ENCODE data around the gene RPL15. TPM values are rescaled to one million over a fixed set of nuclear protein-coding genes. Genes with fewer than 3 reads are reported as not detected.

The RPL15 gene
- total RNA-seq, 1 experiment from 2014 or later, result 864 TPM

- ChIA-PET POLR2A (no interaction called here), CTCF (no interaction called here)
- Histone ChIP-seq H3K27me3 (ENCODE audit: control insufficient read depth, insufficient read depth, low read length) (no peaks in the 10 kb centered on the region), H3K36me3 (ENCODE audit: control insufficient read depth, insufficient read depth, low read length) (no peaks in the 10 kb centered on the region), H3K27ac (ENCODE audit: low read length) (no peak overlapping the region), H3K4me3 (ENCODE audit: low read depth in 2 of 2, low read length in 2 of 2) (no peak overlapping the region), H3K4me1 (ENCODE audit: control insufficient read depth, insufficient read depth, low read length) (no peaks in the 10 kb centered on the region), H3K9me3 (ENCODE audit: control insufficient read depth, insufficient read depth, low read depth, low read length) (no peaks in the 10 kb centered on the region)
- BruUV-seq (replicated peaks), result no TSS peak
- in situ Hi-C loops (cut with HindIII; ENCODE audit: low pct_unique_long_range_greater_than_20kb, low sequenced_read_pairs) (no loop called here), intact Hi-C loops (cut with micrococcal nuclease; ENCODE audit: unreplicated experiment) (no loop called here)
- DNase-seq (ENCODE audit: low read depth, low spot score) (no peak), ATAC-seq (no peak)
- TF ChIP-seq POLR2AphosphoS5 (IDR thresholded peaks at IDR 0.05; ENCODE audit: low read depth, low read length) (no peak), SIN3A (IDR thresholded peaks at IDR 0.05; ENCODE audit: borderline replicate concordance, insufficient read depth, low read depth, low read length) (no peak), TCF7L2 (IDR thresholded peaks at IDR 0.05; ENCODE audit: low read depth, low read length) (no peak), REST (IDR thresholded peaks at IDR 0.05; ENCODE audit: insufficient read depth in 1 of 2, low read depth in 2 of 2, low read length in 1 of 2) (no peak)
- TF ChIP-seq, protein P1, sequence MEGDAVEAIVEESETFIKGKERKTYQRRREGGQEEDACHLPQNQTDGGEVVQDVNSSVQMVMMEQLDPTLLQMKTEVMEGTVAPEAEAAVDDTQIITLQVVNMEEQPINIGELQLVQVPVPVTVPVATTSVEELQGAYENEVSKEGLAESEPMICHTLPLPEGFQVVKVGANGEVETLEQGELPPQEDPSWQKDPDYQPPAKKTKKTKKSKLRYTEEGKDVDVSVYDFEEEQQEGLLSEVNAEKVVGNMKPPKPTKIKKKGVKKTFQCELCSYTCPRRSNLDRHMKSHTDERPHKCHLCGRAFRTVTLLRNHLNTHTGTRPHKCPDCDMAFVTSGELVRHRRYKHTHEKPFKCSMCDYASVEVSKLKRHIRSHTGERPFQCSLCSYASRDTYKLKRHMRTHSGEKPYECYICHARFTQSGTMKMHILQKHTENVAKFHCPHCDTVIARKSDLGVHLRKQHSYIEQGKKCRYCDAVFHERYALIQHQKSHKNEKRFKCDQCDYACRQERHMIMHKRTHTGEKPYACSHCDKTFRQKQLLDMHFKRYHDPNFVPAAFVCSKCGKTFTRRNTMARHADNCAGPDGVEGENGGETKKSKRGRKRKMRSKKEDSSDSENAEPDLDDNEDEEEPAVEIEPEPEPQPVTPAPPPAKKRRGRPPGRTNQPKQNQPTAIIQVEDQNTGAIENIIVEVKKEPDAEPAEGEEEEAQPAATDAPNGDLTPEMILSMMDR (IDR thresholded peaks at IDR 0.05), result no peak
Observed at GRCh38 chr3:23932571-23932970, 15.6 kb downstream of the RPL15 start.

DNA sequence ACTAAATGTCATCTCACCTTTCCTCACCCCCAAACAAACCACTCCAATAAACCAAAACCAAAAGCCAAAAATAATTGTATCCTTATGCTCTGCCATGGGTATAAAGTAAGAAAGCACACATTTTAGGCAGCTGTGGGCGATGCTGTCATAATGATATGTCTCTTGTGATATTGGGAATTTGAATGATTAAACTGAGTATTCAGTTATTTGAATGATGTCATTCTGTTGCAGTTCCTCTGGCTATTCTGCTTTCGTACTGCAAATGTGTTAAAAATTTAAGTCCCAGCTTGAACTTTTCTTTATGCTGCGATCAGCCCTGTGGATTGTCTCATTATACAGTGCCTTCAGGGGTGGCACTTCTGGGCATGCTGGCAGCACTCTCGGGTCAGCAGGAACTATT lies 17.3 kb downstream of the RPL15 start:
- ATAC-seq (no peak), DNase-seq (ENCODE audit: low read depth, low spot score) (no peak)
- Histone ChIP-seq H3K4me3 (ENCODE audit: low read depth in 2 of 2, low read length in 2 of 2) (no peak overlapping the region), H3K4me1 (ENCODE audit: control insufficient read depth, insufficient read depth, low read length) (no peaks in the 10 kb centered on the region), H3K27me3 (ENCODE audit: control insufficient read depth, insufficient read depth, low read length) (no peaks in the 10 kb centered on the region), H3K9me3 (ENCODE audit: control insufficient read depth, insufficient read depth, low read depth, low read length) (no peaks in the 10 kb centered on the region), H3K27ac (ENCODE audit: low read length) (no peak overlapping the region), H3K36me3 (ENCODE audit: control insufficient read depth, insufficient read depth, low read length) (no peaks in the 10 kb centered on the region)
- intact Hi-C loops (cut with micrococcal nuclease; ENCODE audit: unreplicated experiment) (no loop called here), in situ Hi-C loops (cut with HindIII; ENCODE audit: low pct_unique_long_range_greater_than_20kb, low sequenced_read_pairs) (no loop called here)
- ChIA-PET POLR2A (no interaction called here), CTCF (no interaction called here)
- no TSS peak for BruUV-seq (replicated peaks)
- TF ChIP-seq, protein P1 (IDR thresholded peaks at IDR 0.05), result no peak
- no peak for TF ChIP-seq SIN3A (IDR thresholded peaks at IDR 0.05; ENCODE audit: borderline replicate concordance, insufficient read depth, low read depth, low read length)
- no peak for TF ChIP-seq POLR2AphosphoS5 (IDR thresholded peaks at IDR 0.05; ENCODE audit: low read depth, low read length)
- TF ChIP-seq TCF7L2 (IDR thresholded peaks at IDR 0.05; ENCODE audit: low read depth, low read length), result no peak
- TF ChIP-seq REST (IDR thresholded peaks at IDR 0.05; ENCODE audit: insufficient read depth in 1 of 2, low read depth in 2 of 2, low read length in 1 of 2), result no peak

All from Panc1 (cell line).